ENCODE results near the gene TCTA.

Gene TCTA

GRCh38 chr3:49411535-49411967 lies 672 bp upstream of the TCTA start:
- Histone ChIP-seq H3K36me3 (ENCODE audit: control insufficient read depth, insufficient read depth, low read length) (peaks cover 7% of the 10 kb centered on the region), H3K27me3 (replicated peaks; ENCODE audit: control insufficient read depth, insufficient read depth, low read length) (no peaks in the 10 kb centered on the region), H3K4me3 (replicated peaks; ENCODE audit: low read depth, low read length) (peak overlapping the region; percentile 87)
- TF ChIP-seq CTCF (IDR thresholded peaks at IDR 0.05; ENCODE audit: insufficient read depth, low read length, poor library complexity, severe bottlenecking) = no peak
- no peak for DNase-seq (ENCODE audit: extremely low read depth, insufficient read length)

GRCh38 chr3:49412632-49413337 lies 562 bp downstream of the TCTA start:
- Histone ChIP-seq H3K27me3 (replicated peaks; ENCODE audit: control insufficient read depth, insufficient read depth, low read length) (no peaks in the 10 kb centered on the region), H3K4me3 (replicated peaks; ENCODE audit: low read depth, low read length) (peak overlapping the region; percentile 93), H3K36me3 (ENCODE audit: control insufficient read depth, insufficient read depth, low read length) (peaks cover 10% of the 10 kb centered on the region)
- no peak for TF ChIP-seq CTCF (IDR thresholded peaks at IDR 0.05; ENCODE audit: insufficient read depth, low read length, poor library complexity, severe bottlenecking)
- DNase-seq (ENCODE audit: extremely low read depth, insufficient read length) = no peak

GRCh38 chr3:49413338-49413734 lies 1.1 kb downstream of the TCTA start:
- Histone ChIP-seq H3K27me3 (replicated peaks; ENCODE audit: control insufficient read depth, insufficient read depth, low read length) (no peaks in the 10 kb centered on the region), H3K36me3 (ENCODE audit: control insufficient read depth, insufficient read depth, low read length) (peaks cover 10% of the 10 kb centered on the region), H3K4me3 (replicated peaks; ENCODE audit: low read depth, low read length) (peak overlapping the region; percentile 93)
- no peak for TF ChIP-seq CTCF (IDR thresholded peaks at IDR 0.05; ENCODE audit: insufficient read depth, low read length, poor library complexity, severe bottlenecking)
- no peak for DNase-seq (ENCODE audit: extremely low read depth, insufficient read length)

GRCh38 chr3:49414753-49415152 lies 2.5 kb downstream of the TCTA start:
- Histone ChIP-seq H3K36me3 (ENCODE audit: control insufficient read depth, insufficient read depth, low read length) (peaks cover 16% of the 10 kb centered on the region), H3K27me3 (replicated peaks; ENCODE audit: control insufficient read depth, insufficient read depth, low read length) (no peaks in the 10 kb centered on the region), H3K4me3 (replicated peaks; ENCODE audit: low read depth, low read length) (no peak overlapping the region)
- no peak for DNase-seq (ENCODE audit: extremely low read depth, insufficient read length)
- no peak for TF ChIP-seq CTCF (IDR thresholded peaks at IDR 0.05; ENCODE audit: insufficient read depth, low read length, poor library complexity, severe bottlenecking)

- no peak for TF ChIP-seq CTCF (IDR thresholded peaks at IDR 0.05; ENCODE audit: insufficient read depth, low read length, poor library complexity, severe bottlenecking)
- Histone ChIP-seq H3K27me3 (replicated peaks; ENCODE audit: control insufficient read depth, insufficient read depth, low read length) (no peaks in the 10 kb centered on the region), H3K4me3 (replicated peaks; ENCODE audit: low read depth, low read length) (no peak overlapping the region), H3K36me3 (ENCODE audit: control insufficient read depth, insufficient read depth, low read length) (peaks cover 21% of the 10 kb centered on the region)
- peak; percentile 49 for DNase-seq (ENCODE audit: extremely low read depth, insufficient read length)
These were observed 3.8 kb downstream of the TCTA start for GRCh38 chr3:49415931-49416601.

Measured in GM06990 (cell line).